COR-L47 (cell line): Measurements from ENCODE around the gene PCMTD2.
A peak's percentile ranks its signal among the peaks of the same experiment; 100 is the strongest.
"Not testable (repeated sequence)": the region's sequence is repeated elsewhere in the genome, so short reads cannot be mapped to it uniquely, and the experiment has no call there.

Source experiments
- DNase-seq: peaks from one replicate; lab custom pipeline; 2025; lab: John Stamatoyannopoulos, UW

PCMTD2 gene

DNA sequence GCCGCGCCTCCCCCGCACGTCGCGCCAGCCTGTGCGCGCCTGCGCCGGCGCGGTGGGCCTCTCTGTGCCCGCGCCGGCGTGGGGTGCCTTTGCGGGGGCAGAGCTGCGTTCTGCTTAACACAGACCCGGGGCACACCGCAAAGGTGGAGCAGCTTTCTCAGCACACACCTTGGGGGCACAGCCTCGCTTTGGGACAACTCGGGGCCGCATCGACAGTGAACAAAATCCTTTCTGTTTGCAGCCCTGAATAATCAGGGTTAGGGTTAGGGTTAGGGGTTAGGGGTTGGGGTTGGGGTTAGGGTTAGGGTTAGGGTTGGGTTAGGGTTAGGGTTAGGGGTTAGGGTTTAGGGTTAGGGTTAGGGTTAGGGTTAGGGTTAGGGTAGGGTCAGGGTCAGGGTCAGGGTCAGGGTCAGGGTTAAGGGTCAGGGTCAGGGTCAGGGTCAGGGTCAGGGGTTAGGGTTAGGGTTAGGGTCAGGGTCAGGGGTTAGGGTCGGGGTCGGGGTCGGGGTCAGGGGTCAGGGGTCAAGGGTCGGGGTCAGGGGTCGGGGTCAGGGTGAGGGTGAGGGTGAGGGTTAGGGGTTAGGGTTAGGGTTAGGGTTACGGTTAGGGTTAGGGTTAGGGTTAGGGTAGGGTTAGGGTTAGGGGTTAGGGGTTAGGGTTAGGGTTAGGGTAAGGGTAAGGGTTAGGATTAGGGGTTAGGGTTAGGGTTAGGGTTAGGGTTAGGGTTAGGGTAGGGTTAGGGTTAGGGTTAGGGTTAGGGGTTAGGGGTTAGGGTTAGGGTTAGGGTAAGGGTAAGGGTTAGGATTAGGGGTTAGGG is 31.1 kb downstream of the PCMTD2 start:
- not testable (repeated sequence) for DNase-seq

- not testable (repeated sequence) for DNase-seq
These were observed 31.7 kb downstream of the PCMTD2 start for GRCh38 chr20:64287264-64287590.

DNA sequence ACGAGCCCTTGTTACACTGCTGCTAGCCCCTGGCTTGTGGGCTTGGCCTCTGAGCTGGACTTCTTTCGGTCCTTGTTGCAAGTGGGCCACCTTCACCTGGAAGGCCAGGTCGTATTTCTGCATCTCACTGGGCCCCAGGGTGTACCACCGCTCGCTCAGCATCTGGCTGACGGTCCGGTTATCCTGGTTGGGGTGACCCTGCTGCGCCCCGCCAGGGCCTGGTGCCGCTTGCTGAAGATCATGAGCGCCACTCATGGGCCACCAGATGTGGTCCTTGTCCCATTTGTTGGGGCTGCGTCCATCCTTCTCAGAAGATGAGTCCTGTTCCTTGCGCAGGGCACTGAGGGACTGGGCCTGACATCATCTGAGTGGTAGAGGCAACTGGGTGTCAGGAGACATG is 36.6 kb downstream of the PCMTD2 start:
- DNase-seq: not testable (repeated sequence)

DNA sequence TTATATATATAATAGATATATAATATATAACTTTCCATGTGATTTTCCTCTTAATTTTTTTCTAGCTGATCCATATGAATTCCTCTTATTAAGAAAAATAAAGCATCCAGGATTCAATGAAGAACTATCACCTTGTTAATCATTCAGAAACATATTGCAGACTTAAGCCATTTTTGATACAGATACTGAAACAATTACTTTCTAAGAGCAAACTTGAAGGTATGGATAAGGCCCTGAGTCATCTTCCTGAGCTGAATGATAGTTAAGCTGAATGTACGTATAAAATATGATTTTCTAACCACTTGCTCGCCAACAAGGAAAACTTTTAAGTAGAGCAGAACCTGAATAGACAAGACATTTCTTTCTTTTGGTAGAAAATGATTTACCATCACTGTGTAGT is 47.5 kb downstream of the PCMTD2 start:
- not testable (repeated sequence) for DNase-seq

- DNase-seq: not testable (repeated sequence)
These were observed 58.2 kb downstream of the PCMTD2 start for GRCh38 chr20:64313761-64314160.

- not testable (repeated sequence) for DNase-seq
These were observed 59.8 kb downstream of the PCMTD2 start for GRCh38 chr20:64315381-64315780.

- DNase-seq: not testable (repeated sequence)
These were observed 60.3 kb downstream of the PCMTD2 start for GRCh38 chr20:64315884-64316283.

DNA sequence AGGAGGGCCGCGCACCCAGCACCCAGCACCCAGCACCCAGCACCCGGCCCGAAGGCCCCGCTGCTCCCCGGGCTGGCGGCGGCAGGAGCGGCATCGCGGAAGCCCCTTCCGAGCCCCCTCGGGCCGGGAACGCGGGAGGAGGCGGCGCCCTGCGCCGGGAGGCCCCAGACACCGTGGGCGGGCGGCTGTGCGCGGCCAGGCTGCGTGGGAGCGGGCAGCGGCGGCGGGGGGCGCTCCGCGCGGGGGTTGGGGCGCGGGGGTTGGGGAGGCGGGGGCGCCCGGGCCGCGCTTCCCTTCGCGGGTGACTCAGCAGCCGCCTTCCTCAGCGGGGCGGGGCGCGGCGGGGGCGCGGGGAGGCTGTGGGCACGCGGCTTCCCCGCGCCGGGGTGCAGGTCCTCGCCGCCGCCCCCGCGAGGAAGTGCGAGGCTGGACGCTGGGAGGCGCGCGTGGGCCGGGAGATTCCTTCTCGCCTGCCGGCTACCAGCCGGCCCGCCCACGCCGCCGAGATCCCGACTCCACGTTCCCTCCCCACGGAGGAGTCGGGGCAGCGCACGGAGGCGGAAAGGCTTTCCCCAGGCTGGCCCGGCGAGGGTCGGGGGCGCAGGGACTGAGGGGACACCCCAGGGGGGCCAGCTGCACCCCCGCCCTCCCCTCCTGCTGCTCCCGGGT is 61.0 kb downstream of the PCMTD2 start:
- DNase-seq: peak; percentile 18

DNA sequence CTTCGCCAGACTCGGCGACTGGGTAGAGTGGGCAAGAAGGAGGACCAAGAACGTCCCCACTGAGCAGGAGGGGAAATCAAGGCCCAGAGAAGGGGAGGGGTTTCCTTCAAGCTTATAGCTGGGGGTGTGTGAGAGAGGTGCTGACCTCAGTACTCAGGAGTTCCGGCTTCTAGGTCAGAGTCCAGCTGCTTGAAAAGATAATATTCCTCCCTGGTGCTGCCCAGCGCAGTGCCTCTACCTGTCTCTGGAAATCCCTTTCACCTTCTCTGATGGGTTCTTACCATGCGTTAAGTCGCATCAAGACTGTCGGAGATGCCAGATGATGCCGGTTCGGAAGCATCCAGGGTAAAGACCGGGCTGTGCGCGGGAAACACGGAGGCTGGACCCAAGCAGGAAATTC is 61.8 kb downstream of the PCMTD2 start:
- DNase-seq: not testable (repeated sequence)

DNA sequence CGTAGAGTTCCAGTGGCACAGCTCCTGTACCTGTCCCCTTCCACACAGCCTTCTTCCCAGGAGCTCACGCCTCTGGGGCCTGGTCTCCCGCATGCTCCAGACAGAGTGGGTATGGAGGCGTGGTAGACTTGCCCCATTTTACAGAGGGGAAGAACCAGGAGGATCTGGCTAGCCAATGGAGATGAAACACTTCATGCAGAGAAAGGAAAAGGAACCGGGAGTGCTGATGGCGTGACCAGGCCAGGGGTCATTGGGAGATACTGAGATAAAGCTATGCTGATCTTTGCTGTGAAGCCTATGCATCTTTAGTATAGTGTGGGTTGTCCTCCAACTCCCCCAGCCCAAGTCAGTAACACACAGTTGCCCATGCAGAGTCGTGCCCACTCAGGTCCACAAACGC is 62.5 kb downstream of the PCMTD2 start:
- DNase-seq: not testable (repeated sequence)

- DNase-seq: not testable (repeated sequence)
These were observed 66.7 kb downstream of the PCMTD2 start for GRCh38 chr20:64322031-64322789.
